Astrocyte (in vitro differentiated cells and primary cell): Measurements from ENCODE around the gene PLA2G4E. TPM values are rescaled to one million over a fixed set of nuclear protein-coding genes. Genes with fewer than 3 reads are reported as not detected.

ENCODE experiments used
- DNase-seq: peaks from one replicate; pipeline ENCODE4 v3.0.0-alpha.2; 2010; ENCODE audit warnings: low read depth
- FAIRE-seq: peaks from 2 replicates; lab custom pipeline; 2011; peaks lifted over from hg19 to GRCh38; lab: Jason Lieb, UNC
- H2AFZ ChIP-seq: 2 replicates; pipeline ENCODE4 v1.6.0; 2012; ENCODE audit warnings: low read depth, low read length, inconsistent platforms
- H3K27ac ChIP-seq: 2 replicates; pipeline ENCODE4 v1.5.1; 2011; ENCODE audit warnings: low read depth, low read length, inconsistent platforms
- H3K27me3 ChIP-seq: 2 replicates; pipeline ENCODE4 v1.6.0; 2011; ENCODE audit warnings: low read length, inconsistent platforms; ENCODE audit not compliant: insufficient read depth
- H3K36me3 ChIP-seq: 2 replicates; pipeline ENCODE4 v1.5.1; 2011; ENCODE audit warnings: low read length, inconsistent platforms; ENCODE audit not compliant: insufficient read depth
- H3K4me1 ChIP-seq: 2 replicates; pipeline ENCODE4 v1.5.1; 2011; ENCODE audit warnings: low read length, inconsistent platforms; ENCODE audit not compliant: insufficient read depth
- H3K4me2 ChIP-seq: 2 replicates; pipeline ENCODE4 v1.6.0; 2012; ENCODE audit warnings: low read length, inconsistent platforms
- H3K4me3 ChIP-seq: 2 replicates; pipeline ENCODE4 v1.5.1; 2011; ENCODE audit warnings: low read depth, mild to moderate bottlenecking, low read length, inconsistent platforms; ENCODE audit not compliant: insufficient read depth
- H3K79me2 ChIP-seq: 2 replicates; pipeline ENCODE4 v1.6.0; 2012; ENCODE audit warnings: mild to moderate bottlenecking, low read length, inconsistent platforms; ENCODE audit not compliant: insufficient read depth
- H3K9ac ChIP-seq: 2 replicates; pipeline ENCODE4 v1.6.0; 2012; ENCODE audit warnings: mild to moderate bottlenecking, low read length, inconsistent platforms
- H3K9me3 ChIP-seq: 2 replicates; pipeline ENCODE4 v1.5.1; 2012; ENCODE audit warnings: low read depth, mild to moderate bottlenecking, low read length, inconsistent platforms; ENCODE audit not compliant: insufficient read depth
- H4K20me1 ChIP-seq: 2 replicates; pipeline ENCODE4 v1.6.0; 2012; ENCODE audit warnings: low read length, inconsistent platforms; ENCODE audit not compliant: insufficient read depth
- H3K27ac Mint-ChIP-seq: one replicate; pipeline ENCODE4 v1.8.0; 2021; ENCODE audit warnings: mild to moderate bottlenecking, mixed read lengths; ENCODE audit not compliant: unreplicated experiment
- H3K27me3 Mint-ChIP-seq: one replicate; pipeline ENCODE4 v1.8.0; 2021; ENCODE audit warnings: low read depth, mixed read lengths; ENCODE audit not compliant: unreplicated experiment
- H3K36me3 Mint-ChIP-seq: one replicate; pipeline ENCODE4 v1.8.0; 2021; ENCODE audit warnings: low read depth, mixed read lengths; ENCODE audit not compliant: unreplicated experiment
- H3K4me1 Mint-ChIP-seq: one replicate; pipeline ENCODE4 v1.8.0; 2021; ENCODE audit warnings: low read depth, mixed read lengths; ENCODE audit not compliant: unreplicated experiment
- H3K4me3 Mint-ChIP-seq: one replicate; pipeline ENCODE4 v1.8.0; 2021; ENCODE audit warnings: mild to moderate bottlenecking, moderate library complexity, mixed read lengths; ENCODE audit not compliant: unreplicated experiment
- H3K9me3 Mint-ChIP-seq: one replicate; pipeline ENCODE4 v1.8.0; 2021; ENCODE audit warnings: mild to moderate bottlenecking, mixed read lengths; ENCODE audit not compliant: unreplicated experiment
- CTCF ChIP-seq: IDR thresholded peaks from 2 replicates; pipeline ENCODE4 v1.5.1; 2011; ENCODE audit warnings: low read depth, mild to moderate bottlenecking, inconsistent platforms, low read length, moderate library complexity; ENCODE audit not compliant: insufficient read depth
- EZH2 ChIP-seq: IDR thresholded peaks from 2 replicates; pipeline ENCODE4 v1.6.1; 2012; ENCODE audit warnings: mild to moderate bottlenecking, low read length, inconsistent platforms; ENCODE audit not compliant: insufficient read depth
- total RNA-seq: library from RNA; stranded (reverse); gene quantifications from 2 replicates; pipeline ENCODE4 v1.2.1, GENCODE V29; 2021

The PLA2G4E gene
- total RNA-seq, 1 donor from 2014 or later: not detected

GRCh38 chr15:41957021-41957897 lies 63.6 kb downstream of the PLA2G4E start:
- Histone ChIP-seq H3K4me3 (no peak overlapping the region), H3K4me2 (peak overlapping the region; percentile 34), H3K27ac (no peak overlapping the region), H3K4me1 (peaks cover 20% of the 10 kb centered on the region), H3K79me2 (peaks cover 71% of the 10 kb centered on the region), H3K9ac (peak overlapping the region; percentile 26), H3K27me3 (no peaks in the 10 kb centered on the region), H3K36me3 (peaks cover 10% of the 10 kb centered on the region), H4K20me1 (peaks cover 28% of the 10 kb centered on the region), H3K9me3 (no peaks in the 10 kb centered on the region), H2AFZ (no peak overlapping the region)
- Mint-ChIP-seq H3K36me3 (peaks cover 14% of the 10 kb centered on the region), H3K4me3 (peak overlapping the region; percentile 11), H3K9me3 (peaks cover 3% of the 10 kb centered on the region), H3K4me1 (peaks cover 33% of the 10 kb centered on the region), H3K27ac (peak overlapping the region; percentile 29), H3K27me3 (no peaks in the 10 kb centered on the region)
- TF ChIP-seq EZH2 (no peak), CTCF (no peak)
- DNase-seq (no peak), FAIRE-seq (no peak)

- Histone ChIP-seq H3K27me3 (no peaks in the 10 kb centered on the region), H3K27ac (no peak overlapping the region), H3K9ac (no peak overlapping the region), H2AFZ (no peak overlapping the region), H3K4me3 (no peak overlapping the region), H3K4me1 (peaks cover 11% of the 10 kb centered on the region), H3K36me3 (peaks cover 16% of the 10 kb centered on the region), H3K9me3 (no peaks in the 10 kb centered on the region), H3K79me2 (peaks cover 67% of the 10 kb centered on the region), H4K20me1 (peaks cover 28% of the 10 kb centered on the region), H3K4me2 (no peak overlapping the region)
- DNase-seq (no peak), FAIRE-seq (no peak)
- H3K36me3 Mint-ChIP-seq: peaks cover 19% of the 10 kb centered on the region
- no peaks in the 10 kb centered on the region for H3K27me3 Mint-ChIP-seq
- H3K27ac Mint-ChIP-seq: peak overlapping the region; percentile 41
- TF ChIP-seq EZH2 (no peak), CTCF (no peak)
- peaks cover 3% of the 10 kb centered on the region for H3K9me3 Mint-ChIP-seq
- H3K4me3 Mint-ChIP-seq: no peak overlapping the region
- peaks cover 22% of the 10 kb centered on the region for H3K4me1 Mint-ChIP-seq
Observed at GRCh38 chr15:41955807-41956525, 64.9 kb downstream of the PLA2G4E start.
